CD14-positive monocyte (primary cell): ENCODE data around the gene PKLR. TPM values are rescaled to one million over a fixed set of nuclear protein-coding genes. Genes with fewer than 3 reads are reported as not detected.

Source experiments
- DNase-seq, 3 donors: peaks; one replicate each; pipeline ENCODE4 v3.0.0-alpha.2; 2011 to 2022
- H2AFZ ChIP-seq: 2 replicates; pipeline ENCODE4 v1.6.0; 2012; ENCODE audit warnings: mild to moderate bottlenecking, low read depth, low read length, inconsistent platforms; ENCODE audit not compliant: insufficient read depth, poor library complexity, severe bottlenecking
- H3K27ac ChIP-seq, 2 donors: 1 replicate in 1 of 2; 2 replicates in 1 of 2; pipeline ENCODE4 v1.5.1; 2012 to 2013; ENCODE audit warnings: low read length in 2 of 2, control low read depth in 1 of 2, inconsistent platforms in 1 of 2, low read depth in 1 of 2, mild to moderate bottlenecking in 1 of 2
- H3K27me3 ChIP-seq, 2 donors: one replicate each; pipeline versions ENCODE4 v1.6.0 to v1.6.1; 2011 to 2013; ENCODE audit warnings: low read length in 2 of 2; ENCODE audit not compliant: control insufficient read depth in 2 of 2, insufficient read depth in 2 of 2
- H3K36me3 ChIP-seq, 2 donors: replicated peaks in 1 of 2; 1 replicate in 1 of 2; 2 replicates in 1 of 2; pipeline versions ENCODE4 v1.5.1 to v1.6.1; 2012 to 2013; ENCODE audit warnings: low read length in 2 of 2, control low read depth in 1 of 2, inconsistent platforms in 1 of 2, mild to moderate bottlenecking in 1 of 2; ENCODE audit not compliant: insufficient read depth in 2 of 2, control insufficient read depth in 1 of 2
- H3K4me1 ChIP-seq, 2 donors: 1 replicate in 1 of 2; 2 replicates in 1 of 2; pipeline versions ENCODE4 v1.5.1 to v1.6.1; 2012 to 2013; ENCODE audit warnings: low read length in 2 of 2, control low read depth in 1 of 2, inconsistent platforms in 1 of 2, mild to moderate bottlenecking in 1 of 2, moderate library complexity in 1 of 2; ENCODE audit not compliant: insufficient read depth in 2 of 2, control insufficient read depth in 1 of 2
- H3K4me2 ChIP-seq: replicated peaks from 2 replicates; pipeline ENCODE3; 2012; ENCODE audit warnings: low read length, moderate library complexity, mild to moderate bottlenecking; ENCODE audit not compliant: poor library complexity, severe bottlenecking; ENCODE audit errors: extremely low read depth
- H3K4me3 ChIP-seq, 3 experiments: fragments of 200-600 bp in 1 of 3; sonication (generic) in 1 of 3; replicated peaks in 1 of 3; 1 replicate in 2 of 3; 2 replicates in 1 of 3; pipeline ENCODE4 v1.5.1; 2011 to 2013; ENCODE audit warnings: low read length in 3 of 3, mild to moderate bottlenecking in 3 of 3, control low read depth in 2 of 3, low read depth in 2 of 3, inconsistent platforms in 1 of 3, moderate library complexity in 1 of 3
- H3K79me2 ChIP-seq: 2 replicates; pipeline ENCODE4 v1.6.0; 2012; ENCODE audit warnings: mild to moderate bottlenecking, control low read depth, inconsistent platforms, low read length, moderate library complexity; ENCODE audit not compliant: insufficient read depth
- H3K9ac ChIP-seq: 2 replicates; pipeline ENCODE4 v1.6.0; 2017; ENCODE audit warnings: low read length, mild to moderate bottlenecking; ENCODE audit not compliant: insufficient read depth, poor library complexity, severe bottlenecking
- H3K9me3 ChIP-seq, 2 donors: replicated peaks in 1 of 2; 1 replicate in 1 of 2; 2 replicates in 1 of 2; pipeline versions ENCODE4 v1.5.1 to v1.6.1; 2012 to 2013; ENCODE audit warnings: low read length in 2 of 2, control low read depth in 1 of 2; ENCODE audit not compliant: control insufficient read depth in 1 of 2, insufficient read depth in 1 of 2
- H4K20me1 ChIP-seq: 2 replicates; pipeline ENCODE4 v1.6.0; 2012; ENCODE audit warnings: mild to moderate bottlenecking, low read length, control low read depth, moderate library complexity; ENCODE audit not compliant: insufficient read depth
- H3K27ac Mint-ChIP-seq, 7 donors: one replicate each; pipeline ENCODE4 v1.8.0; 2020; ENCODE audit warnings: mild to moderate bottlenecking in 7 of 7, mixed read lengths in 7 of 7, moderate library complexity in 6 of 7, inconsistent platforms in 2 of 7
- H3K27me3 Mint-ChIP-seq, 3 donors: one replicate each; pipeline ENCODE4 v1.8.0; 2021 to 2022; ENCODE audit warnings: low read depth in 3 of 3, mild to moderate bottlenecking in 3 of 3, mixed read lengths in 3 of 3, moderate library complexity in 3 of 3, inconsistent platforms in 1 of 3
- H3K36me3 Mint-ChIP-seq, 2 donors: one replicate each; pipeline ENCODE4 v1.8.0; 2020; ENCODE audit warnings: mixed read lengths in 2 of 2, inconsistent platforms in 1 of 2, mild to moderate bottlenecking in 1 of 2
- H3K4me1 Mint-ChIP-seq: one replicate; pipeline ENCODE4 v1.8.0; 2020; ENCODE audit warnings: mild to moderate bottlenecking, mixed read lengths
- H3K4me3 Mint-ChIP-seq, 2 donors: one replicate each; pipeline ENCODE4 v1.8.0; 2020; ENCODE audit warnings: mild to moderate bottlenecking in 2 of 2, mixed read lengths in 2 of 2, moderate library complexity in 1 of 2
- H3K9me3 Mint-ChIP-seq, 7 donors: one replicate each; pipeline ENCODE4 v1.8.0; 2020 to 2022; ENCODE audit warnings: mixed read lengths in 7 of 7, mild to moderate bottlenecking in 6 of 7, moderate library complexity in 6 of 7, inconsistent platforms in 2 of 7
- WGBS: methylation state at CpG from one replicate; pipeline ENCODE4 v1.1.5; 2013; ENCODE audit warnings: missing lambda C conversion rate; ENCODE audit not compliant: insufficient coverage; 5-methylcytosine and 5-hydroxymethylcytosine counted together
- intact Hi-C, 2 donors: fragments of 100-400 bp; cut with micrococcal nuclease; formaldehyde crosslinking; loops; one replicate each; pipeline versions ENCODE4 v1.15.0 to v1.15.1; 2023
- polyA plus RNA-seq, 3 donors: library from polyadenylated mRNA; depleted of rRNA in 1 of 3; unstranded in 2 of 3; stranded (reverse) in 1 of 3; fragments of 300-500 nt in 2 of 3; fragments of >200 nt in 1 of 3; fragmentation: Illumina TruSeq in 2 of 3; gene quantifications; 1 replicate in 2 of 3; 2 replicates in 1 of 3; pipeline ENCODE4 v1.2.3, GENCODE V29; 2012 to 2021
- TF ChIP-seq, protein P1 (sequence below): fragments of 200-600 bp; IDR thresholded peaks from one replicate; pipeline ENCODE4 v1.8.0; 2022; ENCODE audit warnings: antibody characterized with exemption, mild to moderate bottlenecking

Gene PKLR
- polyA plus RNA-seq, 3 donors: 0.05 TPM; not detected in 2

DNA sequence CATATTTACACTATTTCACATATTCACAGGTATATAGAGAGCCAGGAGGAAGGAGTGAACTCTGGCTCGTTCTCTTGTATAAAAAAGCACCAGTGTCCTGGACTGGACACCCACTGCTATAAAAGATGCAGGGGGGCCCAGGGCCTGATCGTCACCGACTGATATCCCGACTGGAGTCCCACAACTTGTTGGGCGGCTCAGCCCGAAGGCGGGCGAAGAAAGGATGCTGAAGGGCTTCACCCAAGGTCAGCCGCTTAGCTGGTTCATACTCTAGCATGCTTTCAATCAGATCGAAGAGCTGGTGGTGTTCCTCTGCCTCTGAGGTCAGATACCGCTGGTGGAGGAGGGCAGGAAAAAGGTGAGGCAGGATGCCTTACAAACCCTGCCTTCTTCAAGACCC, 38.2 kb downstream of the PKLR start:
- H3K36me3 Mint-ChIP-seq: peaks cover 64 to 73% of the 10 kb centered on the region in 2 donors
- Histone ChIP-seq H3K4me3 (no peak overlapping the region), H3K4me1 (peaks cover 14 to 17% of the 10 kb centered on the region in 2 donors), H3K79me2 (peaks cover 20% of the 10 kb centered on the region), H3K36me3 (peaks cover 42 to 77% of the 10 kb centered on the region in 2 donors), H3K4me2 (no peak overlapping the region), H3K9me3 (no peaks in the 10 kb centered on the region), H4K20me1 (peaks cover 12% of the 10 kb centered on the region), H3K27ac (peak overlapping the region in 1 of 2 donors; percentile 83), H3K27me3 (no peaks in the 10 kb centered on the region), H2AFZ (no peak overlapping the region), H3K9ac (no peak overlapping the region)
- peak overlapping the region in 6 of 7 donors; percentile 52 to 97 (median 92) for H3K27ac Mint-ChIP-seq
- 97% methylated on average over 9 of the region's 11 CpGs for WGBS
- no peaks in the 10 kb centered on the region for H3K27me3 Mint-ChIP-seq
- H3K4me3 Mint-ChIP-seq: peak overlapping the region in 1 of 2 donors; percentile 93
- H3K4me1 Mint-ChIP-seq: peaks cover 20% of the 10 kb centered on the region
- intact Hi-C loops: loop anchor here in 1 of 2 donors (2.0 kb wide), 2 partner anchors 14 to 46 kb away; partner anchors contain the start of genes FDPS and HCN3
- TF ChIP-seq, protein P1, sequence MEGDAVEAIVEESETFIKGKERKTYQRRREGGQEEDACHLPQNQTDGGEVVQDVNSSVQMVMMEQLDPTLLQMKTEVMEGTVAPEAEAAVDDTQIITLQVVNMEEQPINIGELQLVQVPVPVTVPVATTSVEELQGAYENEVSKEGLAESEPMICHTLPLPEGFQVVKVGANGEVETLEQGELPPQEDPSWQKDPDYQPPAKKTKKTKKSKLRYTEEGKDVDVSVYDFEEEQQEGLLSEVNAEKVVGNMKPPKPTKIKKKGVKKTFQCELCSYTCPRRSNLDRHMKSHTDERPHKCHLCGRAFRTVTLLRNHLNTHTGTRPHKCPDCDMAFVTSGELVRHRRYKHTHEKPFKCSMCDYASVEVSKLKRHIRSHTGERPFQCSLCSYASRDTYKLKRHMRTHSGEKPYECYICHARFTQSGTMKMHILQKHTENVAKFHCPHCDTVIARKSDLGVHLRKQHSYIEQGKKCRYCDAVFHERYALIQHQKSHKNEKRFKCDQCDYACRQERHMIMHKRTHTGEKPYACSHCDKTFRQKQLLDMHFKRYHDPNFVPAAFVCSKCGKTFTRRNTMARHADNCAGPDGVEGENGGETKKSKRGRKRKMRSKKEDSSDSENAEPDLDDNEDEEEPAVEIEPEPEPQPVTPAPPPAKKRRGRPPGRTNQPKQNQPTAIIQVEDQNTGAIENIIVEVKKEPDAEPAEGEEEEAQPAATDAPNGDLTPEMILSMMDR: no peak
- no peaks in the 10 kb centered on the region for H3K9me3 Mint-ChIP-seq
- DNase-seq: no peak

DNA sequence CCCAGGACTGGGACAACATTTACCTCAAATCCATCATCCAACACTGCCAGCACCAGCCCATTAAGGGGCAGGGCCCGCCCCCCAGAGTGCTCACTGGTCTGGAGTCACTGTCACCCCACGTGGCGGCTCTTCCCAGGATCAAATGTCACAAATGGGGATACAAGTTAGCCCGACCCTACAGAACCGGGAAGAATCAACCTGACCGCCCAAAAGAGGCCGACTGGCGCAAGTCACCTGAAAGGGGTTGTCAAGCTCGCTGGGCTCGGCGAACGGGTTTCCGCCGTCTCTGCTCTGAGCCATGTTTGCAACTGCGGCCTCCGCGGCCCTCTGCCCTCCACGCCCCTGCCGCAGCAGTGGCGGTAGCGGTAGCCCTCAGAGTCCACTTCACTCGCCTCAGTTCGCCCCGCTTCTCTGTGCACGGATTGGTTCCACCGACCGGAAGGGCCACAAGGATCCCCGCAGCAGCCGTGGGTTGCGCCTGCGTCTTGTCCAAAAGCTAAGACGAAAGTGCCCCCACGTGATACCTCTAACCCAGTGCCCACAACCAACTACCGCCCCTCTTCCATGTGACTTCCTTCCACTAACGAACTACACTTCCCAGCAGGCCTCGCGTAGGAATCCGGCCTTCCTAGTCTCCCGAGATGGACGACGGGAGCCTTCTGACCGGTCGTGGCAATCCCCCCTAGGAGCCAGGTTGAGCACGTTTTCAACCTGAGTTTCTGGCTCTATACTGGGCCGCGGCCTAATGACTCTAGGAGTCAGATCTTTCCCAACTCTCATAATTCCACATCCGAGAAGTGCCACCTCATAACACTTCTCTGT, 39.2 kb downstream of the PKLR start, which contains the start of gene SCAMP3:
SCAMP3 (minus strand) TSS at position 509 of the 822 bp plus-strand sequence; CDS start at position 300, 209 bp downstream.
- H3K36me3 Mint-ChIP-seq: peaks cover 61 to 73% of the 10 kb centered on the region in 2 donors

More for the DNA sequence above, 39.2 kb downstream of the PKLR start, which contains the start of gene SCAMP3:
- WGBS: under 1% methylated on average over 46 of the region's 47 CpGs
- Histone ChIP-seq H3K9ac (peak within 1 kb of the TSS; percentile 78), H3K79me2 (peaks cover 20% of the 10 kb centered on the region), H3K4me1 (peaks cover 14 to 17% of the 10 kb centered on the region in 2 donors), H3K4me3 (peak within 1 kb of the TSS; percentile 50 to 95 (median 77)), H3K36me3 (peaks cover 41 to 73% of the 10 kb centered on the region in 2 donors), H2AFZ (peak within 1 kb of the TSS; percentile 90), H3K9me3 (no peaks in the 10 kb centered on the region), H3K27me3 (no peaks in the 10 kb centered on the region), H3K4me2 (peak within 1 kb of the TSS; percentile 98), H3K27ac (peak within 1 kb of the TSS; percentile 56 to 83), H4K20me1 (peaks cover 8% of the 10 kb centered on the region)
- Mint-ChIP-seq H3K9me3 (no peaks in the 10 kb centered on the region), H3K27ac (peak within 1 kb of the TSS; percentile 92 to 97 (median 95)), H3K4me1 (peaks cover 20% of the 10 kb centered on the region), H3K4me3 (peak within 1 kb of the TSS; percentile 93 to 94), H3K27me3 (no peaks in the 10 kb centered on the region)
- intact Hi-C loops: loop anchor here in 1 of 2 donors (2.0 kb wide), 2 partner anchors 15 to 47 kb away; partner anchors contain the start of genes FDPS and HCN3
- peak; percentile 92 to 98 (median 98) for DNase-seq
- TF ChIP-seq, protein P1: no peak
